GM21529 (cell line): Measurements from ENCODE around the gene CYBB.
A peak's percentile ranks its signal among the peaks of the same experiment; 100 is the strongest.

Source experiments
- ATAC-seq: cut with Tn5 transposase; IDR thresholded peaks from one replicate; pipeline ENCODE4 v1.9.1; 2021; ENCODE audit not compliant: unreplicated experiment

Gene CYBB

GRCh38 chrX:37834937-37835336 lies 55.1 kb downstream of the CYBB start:
- no peak for ATAC-seq

- ATAC-seq: no peak
Measured at GRCh38 chrX:37840931-37841330, 61.1 kb downstream of the CYBB start.

- ATAC-seq: no peak
Measured at GRCh38 chrX:37844622-37845021, 64.8 kb downstream of the CYBB start.

- ATAC-seq: no peak
Measured at GRCh38 chrX:37846141-37846540, 66.3 kb downstream of the CYBB start.

- ATAC-seq: no peak
Measured at GRCh38 chrX:37846558-37846933, 66.7 kb downstream of the CYBB start.

- peak; percentile 99 for ATAC-seq
Measured at GRCh38 chrX:37846934-37847732, 67.3 kb downstream of the CYBB start, which contains the start of gene DYNLT3. Gene DYNLT3, minus strand, starts transcription at chrX:37847571. Its CDS starts 61 bp downstream, at chrX:37847510.

- ATAC-seq: no peak
Measured at GRCh38 chrX:37847733-37848197, 67.9 kb downstream of the CYBB start.

- ATAC-seq: no peak
Measured at GRCh38 chrX:37854148-37854547, 74.3 kb downstream of the CYBB start.

- ATAC-seq: no peak
Measured at GRCh38 chrX:37854748-37855147, 74.9 kb downstream of the CYBB start.

GRCh38 chrX:37860721-37861120 lies 80.9 kb downstream of the CYBB start:
- no peak for ATAC-seq

- no peak for ATAC-seq
Measured at GRCh38 chrX:37862851-37863250, 83.0 kb downstream of the CYBB start.
